Caco-2 (cell line): ENCODE measurements around the gene HNRNPH3. TPM values are rescaled to one million over a fixed set of nuclear protein-coding genes. Genes with fewer than 3 reads are reported as not detected.
A peak's percentile ranks its signal among the peaks of the same experiment; 100 is the strongest.

Experiments
- BruUV-seq: library from RNA; stranded (reverse); fragments of 400-500 nt; replicated peaks from 2 replicates; lab custom pipeline; 2021; lab: Mats Ljungman, UMichigan
- CTCF ChIA-PET: fragments of 300-600 bp; sonication (Branson Sonifier 250); formaldehyde crosslinking; loops from one replicate; lab custom pipeline; 2022; ENCODE audit warnings: antibody characterized with exemption; lab: Charles Lee
- POLR2A ChIA-PET: fragments of 300-600 bp; sonication (Branson Sonifier 250); formaldehyde crosslinking; loops from one replicate; lab custom pipeline; 2022; ENCODE audit warnings: antibody characterized with exemption; lab: Charles Lee
- DNase-seq, 2 experiments: peaks; one replicate each; pipeline versions ENCODE4 v3.0.0 to v3.0.0-alpha.2; 2020 to 2022
- H3K27me3 ChIP-seq: replicated peaks from 2 replicates; pipeline ENCODE4 v1.6.0; 2011; ENCODE audit warnings: low read length; ENCODE audit not compliant: control insufficient read depth, insufficient read depth
- H3K36me3 ChIP-seq: 2 replicates; pipeline ENCODE4 v1.5.1; 2011; ENCODE audit warnings: low read length; ENCODE audit not compliant: control insufficient read depth, insufficient read depth
- H3K4me1 ChIP-seq: fragments of 250-450 bp; sonication (Bioruptor Pico); 2 replicates; pipeline ENCODE4 v1.5.1; 2020; ENCODE audit warnings: mild to moderate bottlenecking
- H3K4me3 ChIP-seq: 2 replicates; pipeline ENCODE4 v1.5.1; 2011; ENCODE audit warnings: low read depth, mild to moderate bottlenecking, control low read depth, low read length
- H3K9me3 ChIP-seq: fragments of 250-450 bp; sonication (Bioruptor Pico); 2 replicates; pipeline ENCODE4 v1.5.1; 2020; ENCODE audit warnings: mild to moderate bottlenecking, moderate library complexity
- H3K27ac Mint-ChIP-seq: one replicate; pipeline ENCODE4 v1.8.0; 2022; ENCODE audit warnings: mixed read lengths; ENCODE audit not compliant: unreplicated experiment
- H3K27me3 Mint-ChIP-seq: one replicate; pipeline ENCODE4 v1.8.0; 2022; ENCODE audit warnings: mixed read lengths; ENCODE audit not compliant: insufficient read depth, unreplicated experiment
- H3K36me3 Mint-ChIP-seq: one replicate; pipeline ENCODE4 v1.8.0; 2022; ENCODE audit warnings: mild to moderate bottlenecking, mixed read lengths; ENCODE audit not compliant: insufficient read depth, unreplicated experiment
- H3K4me1 Mint-ChIP-seq: one replicate; pipeline ENCODE4 v1.8.0; 2022; ENCODE audit warnings: low read depth, mixed read lengths; ENCODE audit not compliant: unreplicated experiment
- H3K4me3 Mint-ChIP-seq: one replicate; pipeline ENCODE4 v1.8.0; 2022; ENCODE audit warnings: mild to moderate bottlenecking, moderate library complexity, mixed read lengths; ENCODE audit not compliant: unreplicated experiment
- H3K9me3 Mint-ChIP-seq: one replicate; pipeline ENCODE4 v1.8.0; 2022; ENCODE audit warnings: mixed read lengths; ENCODE audit not compliant: unreplicated experiment
- CTCF ChIP-seq, 2 experiments: fragments of 200-600 bp in 1 of 2; IDR thresholded peaks; 1 replicate in 1 of 2; 2 replicates in 1 of 2; pipeline versions ENCODE4 v1.5.1 to v1.8.0; 2011 to 2022; ENCODE audit warnings: antibody characterized with exemption in 1 of 2, control low read depth in 1 of 2, inconsistent platforms in 1 of 2, low read depth in 1 of 2, low read length in 1 of 2, mild to moderate bottlenecking in 1 of 2, moderate library complexity in 1 of 2; ENCODE audit not compliant: insufficient read depth in 1 of 2, severe bottlenecking in 1 of 2, unreplicated experiment in 1 of 2
- intact Hi-C: fragments of 100-400 bp; cut with micrococcal nuclease; formaldehyde crosslinking; loops from one replicate; pipeline ENCODE4 v1.10.0; 2022; ENCODE audit not compliant: unreplicated experiment
- total RNA-seq: library from RNA; stranded (reverse); gene quantifications from 2 replicates; pipeline ENCODE4 v1.2.3, GENCODE V29; 2022

Gene HNRNPH3
- total RNA-seq, 1 experiment from 2014 or later = 262 TPM

GRCh38 chr10:68348265-68348741 lies 16.4 kb downstream of the HNRNPH3 start:
- Mint-ChIP-seq H3K27ac (no peak overlapping the region), H3K4me3 (no peak overlapping the region), H3K27me3 (no peaks in the 10 kb centered on the region), H3K36me3 (peaks cover 90% of the 10 kb centered on the region), H3K9me3 (no peaks in the 10 kb centered on the region), H3K4me1 (no peaks in the 10 kb centered on the region)
- ChIA-PET CTCF (interaction anchor here (0.5 to 3.7 kb wide), 20 partner anchors 9 to 528 kb away, joined by 3 to 35 read pairs (median 3); partner anchors contain the start of genes HNRNPH3 and PBLD), POLR2A (interaction anchor here (0.6 to 1.8 kb wide), 2 partner anchors 16 to 1058 kb away, joined by 3 to 11 read pairs; partner anchors contain the start of genes HNRNPH3 and PBLD)
- DNase-seq = peak; percentile 73 to 76
- Histone ChIP-seq H3K4me1 (no peaks in the 10 kb centered on the region), H3K27me3 (no peaks in the 10 kb centered on the region), H3K4me3 (no peak overlapping the region), H3K36me3 (peaks cover 6% of the 10 kb centered on the region), H3K9me3 (no peaks in the 10 kb centered on the region)
- BruUV-seq = no TSS peak
- TF ChIP-seq CTCF (IDR thresholded peaks at IDR 0.05; ENCODE audit: insufficient read depth in 1 of 2, low read depth in 1 of 2, low read length in 1 of 2, severe bottlenecking in 1 of 2, unreplicated experiment in 1 of 2) = peak; percentile 92 to 97
- intact Hi-C loops = loop anchor here (1.0 kb wide), 1 partner anchor 136 kb away; no protein-coding TSS in a partner anchor

- no peaks in the 10 kb centered on the region for H3K27me3 Mint-ChIP-seq
- ChIA-PET POLR2A (no interaction called here), CTCF (interaction anchor here (0.6 to 0.8 kb wide), 2 partner anchors 23 to 247 kb away, joined by 3 to 4 read pairs; no protein-coding TSS in a partner anchor)
- no peak for TF ChIP-seq CTCF (IDR thresholded peaks at IDR 0.05; ENCODE audit: insufficient read depth in 1 of 2, low read depth in 1 of 2, low read length in 1 of 2, severe bottlenecking in 1 of 2, unreplicated experiment in 1 of 2)
- Histone ChIP-seq H3K36me3 (no peaks in the 10 kb centered on the region; the same call in none of the 2 replicates), H3K4me3 (no peak overlapping the region), H3K27me3 (no peaks in the 10 kb centered on the region), H3K4me1 (no peaks in the 10 kb centered on the region), H3K9me3 (no peaks in the 10 kb centered on the region)
- no peak for DNase-seq
- no TSS peak for BruUV-seq
- no peak overlapping the region for H3K27ac Mint-ChIP-seq
- H3K4me3 Mint-ChIP-seq = no peak overlapping the region
- no peaks in the 10 kb centered on the region for H3K4me1 Mint-ChIP-seq
- H3K36me3 Mint-ChIP-seq = peaks cover 81% of the 10 kb centered on the region
- H3K9me3 Mint-ChIP-seq = no peaks in the 10 kb centered on the region
- intact Hi-C loops = no loop called here
These were observed 21.7 kb downstream of the HNRNPH3 start for GRCh38 chr10:68353537-68353936.

DNA sequence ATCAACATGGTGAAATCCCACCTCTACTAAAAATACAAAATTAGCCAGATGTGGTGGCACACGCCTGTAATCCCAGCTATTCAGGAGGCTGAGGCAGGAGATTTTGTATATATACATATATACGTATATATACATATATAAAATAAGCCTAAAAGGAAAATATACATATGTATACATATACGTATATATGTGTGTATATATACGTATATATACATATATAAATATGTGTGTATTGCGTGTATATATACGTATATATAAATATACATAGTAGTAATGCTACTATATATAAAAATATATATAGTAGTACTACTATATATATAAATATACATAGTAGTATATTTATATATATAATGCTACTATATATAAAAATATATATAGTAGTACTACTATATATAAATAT lies 27.3 kb downstream of the HNRNPH3 start:
- no peak overlapping the region for H3K27ac Mint-ChIP-seq
- no peak for TF ChIP-seq CTCF (IDR thresholded peaks at IDR 0.05; ENCODE audit: insufficient read depth in 1 of 2, low read depth in 1 of 2, low read length in 1 of 2, severe bottlenecking in 1 of 2, unreplicated experiment in 1 of 2)
- BruUV-seq = no TSS peak
- CTCF ChIA-PET = no interaction called here
- Histone ChIP-seq H3K36me3 (0 out of 2 replicates have a peak, but pooled peaks cover 2% of the 10 kb centered on the region), H3K27me3 (no peaks in the 10 kb centered on the region), H3K4me1 (no peaks in the 10 kb centered on the region), H3K9me3 (no peaks in the 10 kb centered on the region), H3K4me3 (no peak overlapping the region)
- H3K27me3 Mint-ChIP-seq = no peaks in the 10 kb centered on the region
- DNase-seq = no peak
- POLR2A ChIA-PET = no interaction called here
- no peaks in the 10 kb centered on the region for H3K4me1 Mint-ChIP-seq
- H3K9me3 Mint-ChIP-seq = no peaks in the 10 kb centered on the region
- peaks cover 71% of the 10 kb centered on the region for H3K36me3 Mint-ChIP-seq
- intact Hi-C loops = no loop called here
- no peak overlapping the region for H3K4me3 Mint-ChIP-seq
